AG04449 (cell line): ENCODE measurements around the gene PDE1C.
"Not testable (repeated sequence)": the region's sequence is repeated elsewhere in the genome, so short reads cannot be mapped to it uniquely, and the experiment has no call there.

Experiments used
- CTCF ChIA-PET: fragments of 350-600 bp; formaldehyde crosslinking; extraction: SDS; loops from one replicate; lab custom pipeline; 2021; ENCODE audit warnings: antibody characterized with exemption; lab: Yijun Ruan, JAX
- POLR2A ChIA-PET: fragments of 400-600, 350-600 bp; formaldehyde crosslinking; extraction: SDS; loops from one replicate; lab custom pipeline; 2020; ENCODE audit warnings: antibody characterized with exemption, inconsistent platforms; lab: Yijun Ruan, JAX
- DNase-seq: peaks from one replicate; pipeline ENCODE4 v3.0.0-alpha.2; 2010; ENCODE audit warnings: low read depth, low spot score
- H3K4me3 ChIP-seq: 2 replicates; pipeline ENCODE4 v1.5.1; 2011; ENCODE audit warnings: low read depth, mild to moderate bottlenecking, control low read depth, low read length
- CTCF ChIP-seq: IDR thresholded peaks from one replicate; pipeline ENCODE4 v1.5.1; 2011; ENCODE audit warnings: mild to moderate bottlenecking, moderate library complexity, low read length, control low read depth, inconsistent platforms; ENCODE audit not compliant: insufficient read depth; ENCODE audit errors: missing control alignments

The PDE1C gene

GRCh38 chr7:32015133-32015532 is 55.1 kb downstream of the PDE1C start:
- DNase-seq: no peak
- ChIA-PET POLR2A (no interaction called here), CTCF (no interaction called here)
- TF ChIP-seq CTCF: no peak
- no peak overlapping the region for H3K4me3 ChIP-seq

DNA sequence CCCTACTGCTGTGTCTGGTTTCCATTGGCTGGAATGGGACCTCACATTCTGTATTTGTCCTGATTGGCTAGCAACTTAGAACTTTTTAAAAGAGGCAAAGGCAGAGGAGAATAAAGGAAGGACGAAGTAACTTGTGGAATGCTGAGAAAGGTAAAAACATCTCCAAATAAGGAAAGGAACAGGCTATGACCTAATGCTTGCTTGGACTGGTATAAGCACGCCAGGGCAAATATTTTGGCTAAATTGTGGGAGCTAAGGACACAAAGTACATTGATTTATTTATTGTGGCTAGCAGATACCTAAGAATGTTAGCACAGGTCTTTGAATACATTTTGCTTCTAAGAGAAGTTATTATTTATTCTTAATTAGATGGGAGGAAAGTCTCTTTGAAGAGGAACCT is 56.7 kb downstream of the PDE1C start:
- DNase-seq, POLR2A ChIA-PET, H3K4me3 ChIP-seq: not testable (repeated sequence)
- CTCF ChIA-PET: interaction anchor here (0.8 kb wide), 2 partner anchors 20 to 54 kb away, joined by 3 read pairs; no protein-coding TSS in a partner anchor

GRCh38 chr7:32005577-32005976 is 64.6 kb downstream of the PDE1C start:
- no peak overlapping the region for H3K4me3 ChIP-seq
- ChIA-PET CTCF (no interaction called here), POLR2A (no interaction called here)
- DNase-seq: no peak
- no peak for TF ChIP-seq CTCF

DNA sequence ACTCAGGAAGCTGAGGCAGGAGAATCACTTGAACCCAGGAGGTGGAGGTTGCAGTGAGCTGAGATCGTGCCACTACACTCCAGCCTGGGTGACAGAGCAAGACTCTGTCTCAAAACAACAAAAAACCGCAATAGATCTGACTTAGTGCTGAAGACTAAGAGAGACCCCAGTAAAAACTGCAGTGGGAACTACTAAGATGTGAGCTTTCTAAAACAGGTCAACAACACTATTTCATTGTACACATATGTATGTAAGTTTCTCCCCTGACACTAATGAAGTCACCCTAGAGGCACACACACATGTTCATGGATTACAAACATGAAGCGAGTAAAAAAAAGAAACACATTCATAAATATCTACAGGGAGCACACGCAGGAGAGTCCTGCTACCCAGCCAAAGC is 68.3 kb downstream of the PDE1C start:
- H3K4me3 ChIP-seq: no peak overlapping the region
- POLR2A ChIA-PET: no interaction called here
- TF ChIP-seq CTCF: no peak
- DNase-seq: no peak
- CTCF ChIA-PET: interaction anchor here (1.2 kb wide), 1 partner anchor 49 kb away, joined by 3 read pairs; no protein-coding TSS in a partner anchor

- no peak for TF ChIP-seq CTCF
- no peak for DNase-seq
- POLR2A ChIA-PET: no interaction called here
- no peak overlapping the region for H3K4me3 ChIP-seq
- CTCF ChIA-PET: interaction anchor here (0.9 kb wide), 1 partner anchor 213 kb away, joined by 3 read pairs; no protein-coding TSS in a partner anchor
Observed at GRCh38 chr7:31997423-31997822, 72.8 kb downstream of the PDE1C start.

- DNase-seq: no peak
- ChIA-PET CTCF (no interaction called here), POLR2A (no interaction called here)
- no peak for TF ChIP-seq CTCF
- no peak overlapping the region for H3K4me3 ChIP-seq
Observed at GRCh38 chr7:31995134-31995533, 75.1 kb downstream of the PDE1C start.

GRCh38 chr7:31991846-31992245 is 78.4 kb downstream of the PDE1C start:
- H3K4me3 ChIP-seq: no peak overlapping the region
- CTCF ChIA-PET: interaction anchor here (1.0 kb wide), 1 partner anchor 173 kb away, joined by 3 read pairs; no protein-coding TSS in a partner anchor
- POLR2A ChIA-PET: no interaction called here
- TF ChIP-seq CTCF: no peak
- DNase-seq: no peak
